Activated CD4-positive, alpha-beta T cell treated with anti-CD3 and anti-CD28 coated beads for 36 hours (primary cell): ENCODE measurements around the gene DPEP2NB. TPM values are rescaled to one million over a fixed set of nuclear protein-coding genes. Genes with fewer than 3 reads are reported as not detected.

Experiments used
- ATAC-seq: fragments of 200-7000 bp; cut with Tn5 transposase; one replicate; pipeline ENCODE4 v1.10.0; 2021; ENCODE audit warnings: mild to moderate bottlenecking, moderate library complexity
- CTCF ChIA-PET: fragments of 350-600 bp; sonication (Branson Sonifier 250); formaldehyde crosslinking; loops from one replicate; lab custom pipeline; 2021; ENCODE audit warnings: antibody characterized with exemption; lab: Charles Lee
- POLR2A ChIA-PET: fragments of 350-600 bp; sonication (Branson Sonifier 250); formaldehyde crosslinking; loops from one replicate; lab custom pipeline; 2021; ENCODE audit warnings: antibody characterized with exemption, inconsistent platforms; lab: Charles Lee
- DNase-seq: peaks from one replicate; pipeline ENCODE4 v3.0.0-alpha.2; 2020
- H3K27ac Mint-ChIP-seq: one replicate; pipeline ENCODE4 v1.8.0; 2021; ENCODE audit warnings: mixed read lengths
- H3K27me3 Mint-ChIP-seq: one replicate; pipeline ENCODE4 v1.8.0; 2021; ENCODE audit warnings: mixed read lengths
- H3K36me3 Mint-ChIP-seq: one replicate; pipeline ENCODE4 v1.8.0; 2021; ENCODE audit warnings: low read depth, mixed read lengths
- H3K4me1 Mint-ChIP-seq: one replicate; pipeline ENCODE4 v1.8.0; 2021; ENCODE audit warnings: mixed read lengths
- H3K4me3 Mint-ChIP-seq: one replicate; pipeline ENCODE4 v1.8.0; 2021; ENCODE audit warnings: mild to moderate bottlenecking, moderate library complexity, mixed read lengths
- H3K9me3 Mint-ChIP-seq: one replicate; pipeline ENCODE4 v1.8.0; 2021; ENCODE audit warnings: low read depth, mixed read lengths
- intact Hi-C, 2 experiments: fragments of 100-400 bp; cut with DNase I in 1 of 2; cut with micrococcal nuclease in 1 of 2; formaldehyde crosslinking; loops; one replicate each; pipeline versions ENCODE4 v1.14.2 to v1.15.1; 2022 to 2024; cut with DNase I, micrococcal nuclease
- total RNA-seq, 2 experiments: library from RNA; stranded (reverse); gene quantifications; one replicate each; pipeline ENCODE4 v1.2.3, GENCODE V29; 2021

Gene DPEP2NB, protein sequence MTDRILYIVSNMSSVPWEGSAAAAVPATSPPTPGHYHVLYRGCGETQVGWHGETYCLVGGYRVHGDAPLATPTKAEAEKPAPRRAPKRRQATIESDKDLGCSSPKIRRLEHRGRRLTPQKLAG
- not detected for total RNA-seq

DNA sequence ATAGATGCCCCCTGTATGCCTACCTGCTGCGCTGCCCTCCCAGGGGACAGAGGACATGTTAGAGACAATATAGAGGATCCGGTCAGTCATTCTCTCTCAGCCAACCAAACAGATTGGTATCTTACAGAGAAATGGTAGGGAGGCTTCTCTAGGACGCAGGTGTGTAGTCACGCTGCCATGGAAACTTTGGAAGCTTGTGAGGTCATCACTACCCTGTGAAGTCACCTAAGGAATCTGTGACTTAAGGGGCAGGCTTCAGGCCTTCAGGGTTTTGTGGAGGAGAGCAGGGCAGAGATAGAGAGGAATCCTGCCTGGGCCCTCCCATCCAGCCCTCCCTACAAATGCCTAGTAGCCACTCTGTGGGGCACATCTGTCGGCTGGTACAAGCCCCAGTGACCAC is at the start of gene DPEP2NB:
Gene DPEP2NB (minus strand): TSS at position 231 of the 400 bp plus-strand sequence. CDS start 141 bp downstream, at position 90.
- POLR2A ChIA-PET = interaction anchor here (1.0 kb wide), 1 partner anchor 45 kb away, joined by 4 read pairs; no protein-coding TSS in a partner anchor
- ATAC-seq = no peak
- CTCF ChIA-PET = interaction anchor here (0.6 to 1.1 kb wide), 2 partner anchors 10 to 14 kb away, joined by 3 read pairs; no protein-coding TSS in a partner anchor

DNA sequence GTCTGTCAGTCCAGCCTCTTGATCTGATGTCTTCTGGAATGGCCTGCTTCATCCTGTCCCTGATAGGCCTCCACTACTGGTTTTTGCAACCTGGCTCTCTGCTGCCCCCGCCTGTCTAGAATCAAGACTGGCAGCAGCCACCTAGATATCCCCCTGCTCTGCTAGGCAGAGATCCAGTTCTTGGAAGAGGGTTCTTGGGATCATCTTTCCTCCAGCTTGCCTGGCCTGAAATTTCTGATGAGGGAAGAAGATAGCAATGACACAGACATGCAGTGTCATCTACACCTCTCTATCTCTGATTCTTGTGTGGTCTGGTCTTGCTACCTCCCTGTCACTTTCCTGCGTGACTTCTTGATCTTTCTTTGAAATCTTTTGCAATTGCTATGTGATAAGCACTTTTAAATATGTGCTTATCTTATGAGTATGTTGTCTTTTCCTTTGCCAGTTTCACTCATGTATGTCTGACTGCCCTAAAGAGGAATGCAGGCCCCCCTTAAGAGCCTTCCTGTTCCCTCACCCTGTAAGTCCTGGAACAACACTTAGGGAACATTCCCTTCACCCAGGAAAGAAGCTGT is 49.2 kb upstream of the DPEP2NB start:
- CTCF ChIA-PET = interaction anchor here (0.6 to 2.9 kb wide), 26 partner anchors 9 to 548 kb away, joined by 3 to 15 read pairs (median 4); partner anchors contain the start of genes NFATC3 and PSMB10
- H3K27me3 Mint-ChIP-seq = no peaks in the 10 kb centered on the region
- intact Hi-C loops = loop anchor here in 1 of 2 experiments (1.0 to 2.0 kb wide), 3 partner anchors 72 to 248 kb away; no protein-coding TSS in a partner anchor
- H3K4me1 Mint-ChIP-seq = peaks cover 67% of the 10 kb centered on the region
- peaks cover 37% of the 10 kb centered on the region for H3K36me3 Mint-ChIP-seq
- peak overlapping the region; percentile 69 for H3K27ac Mint-ChIP-seq
- no peaks in the 10 kb centered on the region for H3K9me3 Mint-ChIP-seq
- POLR2A ChIA-PET = interaction anchor here (0.7 kb wide), 1 partner anchor 172 kb away, joined by 3 read pairs; no protein-coding TSS in a partner anchor
- peak; percentile 81 for ATAC-seq
- peak; percentile 85 for DNase-seq
- no peak overlapping the region for H3K4me3 Mint-ChIP-seq

More for the DNA sequence above, at the start of gene DPEP2NB:
- no peak for DNase-seq
- Mint-ChIP-seq H3K27ac (no peak within 1 kb of the TSS), H3K9me3 (no peaks in the 10 kb centered on the region), H3K4me1 (peaks cover 8% of the 10 kb centered on the region), H3K36me3 (no peaks in the 10 kb centered on the region), H3K4me3 (no peak within 1 kb of the TSS), H3K27me3 (no peaks in the 10 kb centered on the region)
- intact Hi-C loops = no loop called here

DNA sequence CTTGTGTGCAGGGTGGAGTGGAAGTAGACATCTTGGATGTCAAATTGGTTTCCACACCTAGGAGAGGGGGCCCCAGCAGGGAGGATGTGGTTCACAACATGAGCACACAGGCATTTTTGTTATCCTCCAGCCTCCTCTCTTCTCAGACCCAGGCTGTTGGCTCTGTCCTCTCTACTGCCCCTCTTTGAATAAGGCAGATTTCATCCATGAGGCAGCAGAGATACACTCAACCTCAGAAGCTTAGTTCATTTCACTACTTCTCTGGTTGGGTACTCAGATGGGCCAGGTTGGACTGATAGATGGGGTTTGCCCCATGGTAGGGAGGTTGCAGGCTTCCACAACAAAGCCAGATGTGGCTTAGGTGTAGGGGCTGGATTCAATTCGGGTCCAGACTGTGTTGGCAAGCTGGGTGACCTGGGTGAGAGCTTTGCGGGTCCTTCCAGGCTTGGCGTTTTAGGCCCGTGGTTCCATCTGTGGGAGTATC is 47.2 kb upstream of the DPEP2NB start:
- no peak overlapping the region for H3K4me3 Mint-ChIP-seq
- peaks cover 46% of the 10 kb centered on the region for H3K36me3 Mint-ChIP-seq
- peak overlapping the region; percentile 81 for H3K27ac Mint-ChIP-seq
- H3K27me3 Mint-ChIP-seq = no peaks in the 10 kb centered on the region
- ATAC-seq (peak; percentile 78), DNase-seq (peak; percentile 66)
- ChIA-PET POLR2A (no interaction called here), CTCF (interaction anchor here (0.8 to 1.7 kb wide), 7 partner anchors 8 to 247 kb away, joined by 3 to 8 read pairs (median 4); partner anchors contain the start of genes DDX28 and DUS2)
- H3K4me1 Mint-ChIP-seq = peaks cover 66% of the 10 kb centered on the region
- H3K9me3 Mint-ChIP-seq = no peaks in the 10 kb centered on the region
- intact Hi-C loops = loop anchor here in 1 of 2 experiments (2.0 kb wide), 1 partner anchor 70 kb away; no protein-coding TSS in a partner anchor

DNA sequence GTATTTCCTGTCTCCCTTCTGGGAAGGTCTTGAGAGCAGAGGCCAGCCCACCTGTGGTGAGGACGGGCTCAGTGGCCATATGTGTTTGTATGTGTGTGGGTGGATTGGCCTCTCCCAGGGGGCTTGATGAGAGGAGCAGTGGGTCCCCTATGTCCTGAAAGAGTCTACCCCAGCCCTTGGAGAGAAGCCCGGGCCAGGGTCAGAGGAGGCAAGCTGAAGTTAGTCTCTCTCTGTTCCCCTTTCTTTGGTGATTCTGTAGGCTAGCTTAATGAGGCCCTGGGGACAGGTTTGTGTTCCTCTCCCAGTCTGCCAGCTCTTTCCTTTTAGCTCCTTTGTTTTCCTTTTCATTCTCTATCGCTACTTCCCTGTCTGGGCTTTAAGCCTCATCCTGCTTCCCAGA is 45.7 kb upstream of the DPEP2NB start:
- ChIA-PET CTCF (interaction anchor here (0.6 to 1.2 kb wide), 3 partner anchors 13 to 167 kb away, joined by 3 read pairs; no protein-coding TSS in a partner anchor), POLR2A (interaction anchor here (0.5 to 1.0 kb wide), 3 partner anchors 13 to 197 kb away, joined by 3 to 4 read pairs (median 4); no protein-coding TSS in a partner anchor)
- Mint-ChIP-seq H3K9me3 (no peaks in the 10 kb centered on the region), H3K27me3 (no peaks in the 10 kb centered on the region), H3K4me1 (peaks cover 59% of the 10 kb centered on the region), H3K36me3 (peaks cover 50% of the 10 kb centered on the region), H3K4me3 (no peak overlapping the region), H3K27ac (peak overlapping the region; percentile 63)
- intact Hi-C loops = no loop called here
- no peak for ATAC-seq
- DNase-seq = no peak

DNA sequence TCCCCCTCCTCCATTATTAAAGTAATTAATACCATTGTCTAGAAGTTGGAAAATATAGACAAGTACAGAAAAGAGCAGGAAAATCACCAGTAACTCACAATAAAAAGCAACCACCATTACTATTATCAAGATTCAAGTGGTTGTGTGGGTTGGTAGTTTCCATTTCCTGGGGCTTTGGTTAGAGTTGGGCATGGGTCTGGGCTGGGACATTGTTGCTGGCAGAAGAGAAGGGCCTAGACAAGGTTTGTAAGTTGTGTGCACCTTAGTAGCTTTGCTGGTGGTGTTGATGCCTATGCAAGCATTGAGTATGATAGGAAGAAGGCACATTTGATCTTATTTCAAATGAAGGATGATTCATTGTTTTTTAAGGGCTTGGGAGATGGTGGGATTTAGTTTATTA is 44.1 kb upstream of the DPEP2NB start:
- ChIA-PET POLR2A (no interaction called here), CTCF (interaction anchor here (0.7 to 1.2 kb wide), 2 partner anchors 10 to 98 kb away, joined by 3 to 5 read pairs; no protein-coding TSS in a partner anchor)
- intact Hi-C loops = no loop called here
- no peaks in the 10 kb centered on the region for H3K9me3 Mint-ChIP-seq
- peak overlapping the region; percentile 65 for H3K27ac Mint-ChIP-seq
- no peaks in the 10 kb centered on the region for H3K27me3 Mint-ChIP-seq
- no peak overlapping the region for H3K4me3 Mint-ChIP-seq
- H3K36me3 Mint-ChIP-seq = peaks cover 60% of the 10 kb centered on the region
- no peak for ATAC-seq
- H3K4me1 Mint-ChIP-seq = peaks cover 46% of the 10 kb centered on the region
- DNase-seq = no peak

DNA sequence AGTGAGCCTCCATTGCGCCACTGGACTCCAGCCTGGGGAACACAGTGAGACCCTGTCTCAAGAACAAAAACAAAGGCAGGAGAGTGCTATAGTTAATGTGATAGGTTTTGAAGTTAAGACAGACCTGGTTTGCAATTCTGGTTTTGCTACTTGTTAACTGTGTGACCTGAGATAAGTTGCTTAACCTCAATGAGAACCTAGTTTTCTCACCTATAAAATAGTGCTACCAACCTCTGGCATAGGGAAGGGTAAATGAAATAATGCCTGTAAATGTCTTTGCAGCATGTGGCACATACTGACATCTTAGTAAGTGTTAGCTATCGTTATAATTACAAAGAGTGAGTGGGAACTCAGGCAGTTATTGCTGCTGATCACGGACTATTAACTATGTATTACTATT is 39.7 kb upstream of the DPEP2NB start:
- ATAC-seq = no peak

DNA sequence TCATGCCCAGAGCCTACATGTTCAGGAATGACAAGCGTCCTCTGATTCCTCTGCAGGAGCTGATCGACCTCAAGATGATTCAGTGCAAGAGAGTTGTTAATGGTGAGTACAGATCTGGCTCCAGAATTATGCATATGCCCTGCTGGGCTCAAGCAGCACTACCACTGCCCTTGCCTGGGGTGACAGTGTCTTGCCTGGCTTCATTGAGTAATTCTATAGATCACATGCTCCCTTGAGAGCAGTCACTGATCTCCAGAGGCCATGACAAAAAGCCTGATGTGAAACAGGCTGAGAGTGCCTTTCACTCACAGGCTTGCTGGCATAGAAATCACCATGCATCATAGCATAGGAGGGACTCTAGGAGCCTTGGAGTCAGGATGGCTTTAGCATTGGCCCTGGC is 33.7 kb upstream of the DPEP2NB start:
- no peak overlapping the region for H3K27ac Mint-ChIP-seq
- peaks cover 43% of the 10 kb centered on the region for H3K36me3 Mint-ChIP-seq
- ChIA-PET POLR2A (no interaction called here), CTCF (no interaction called here)
- no peaks in the 10 kb centered on the region for H3K9me3 Mint-ChIP-seq
- peaks cover 2% of the 10 kb centered on the region for H3K4me1 Mint-ChIP-seq
- no peaks in the 10 kb centered on the region for H3K27me3 Mint-ChIP-seq
- intact Hi-C loops = loop anchor here in 1 of 2 experiments (10.0 kb wide), 1 partner anchor 375 kb away; no protein-coding TSS in a partner anchor
- ATAC-seq = peak; percentile 19
- DNase-seq = no peak
- no peak overlapping the region for H3K4me3 Mint-ChIP-seq

More for the DNA sequence above, 39.7 kb upstream of the DPEP2NB start:
- no peaks in the 10 kb centered on the region for H3K9me3 Mint-ChIP-seq
- no peak overlapping the region for H3K4me3 Mint-ChIP-seq
- no peak overlapping the region for H3K27ac Mint-ChIP-seq
- POLR2A ChIA-PET = no interaction called here
- intact Hi-C loops = no loop called here
- no peaks in the 10 kb centered on the region for H3K27me3 Mint-ChIP-seq
- CTCF ChIA-PET = no interaction called here
- H3K36me3 Mint-ChIP-seq = peaks cover 58% of the 10 kb centered on the region
- no peak for DNase-seq
- H3K4me1 Mint-ChIP-seq = peaks cover 14% of the 10 kb centered on the region

DNA sequence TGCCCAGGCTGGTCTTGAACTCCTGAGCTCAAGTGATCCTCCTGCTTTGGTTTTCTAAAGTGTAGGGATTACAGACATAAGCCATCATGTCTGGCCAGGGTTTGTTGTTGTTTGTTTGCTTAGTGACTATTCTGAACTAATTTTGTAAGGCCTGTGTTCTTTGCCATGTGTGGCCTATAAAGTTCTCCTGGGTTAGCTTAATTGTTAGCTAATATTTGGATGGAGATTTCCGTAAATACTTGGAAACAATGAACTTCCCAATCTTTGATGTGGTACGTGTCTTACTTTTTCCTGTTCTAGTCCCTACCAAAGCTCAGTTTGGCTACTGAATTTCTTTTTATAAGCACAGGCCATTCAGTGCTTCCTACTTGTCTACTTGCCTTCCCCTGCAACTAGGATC is 32.3 kb upstream of the DPEP2NB start:
- Mint-ChIP-seq H3K27ac (no peak overlapping the region), H3K9me3 (no peaks in the 10 kb centered on the region), H3K4me3 (no peak overlapping the region), H3K4me1 (peaks cover 2% of the 10 kb centered on the region), H3K36me3 (peaks cover 37% of the 10 kb centered on the region), H3K27me3 (no peaks in the 10 kb centered on the region)
- ChIA-PET POLR2A (interaction anchor here (0.7 kb wide), 1 partner anchor 96 kb away, joined by 3 read pairs; no protein-coding TSS in a partner anchor), CTCF (interaction anchor here (0.6 to 1.8 kb wide), 5 partner anchors 13 to 238 kb away, joined by 3 to 6 read pairs (median 3); no protein-coding TSS in a partner anchor)
- no peak for DNase-seq
- no peak for ATAC-seq
- intact Hi-C loops = loop anchor here in 1 of 2 experiments (10.0 kb wide), 1 partner anchor 373 kb away; no protein-coding TSS in a partner anchor

DNA sequence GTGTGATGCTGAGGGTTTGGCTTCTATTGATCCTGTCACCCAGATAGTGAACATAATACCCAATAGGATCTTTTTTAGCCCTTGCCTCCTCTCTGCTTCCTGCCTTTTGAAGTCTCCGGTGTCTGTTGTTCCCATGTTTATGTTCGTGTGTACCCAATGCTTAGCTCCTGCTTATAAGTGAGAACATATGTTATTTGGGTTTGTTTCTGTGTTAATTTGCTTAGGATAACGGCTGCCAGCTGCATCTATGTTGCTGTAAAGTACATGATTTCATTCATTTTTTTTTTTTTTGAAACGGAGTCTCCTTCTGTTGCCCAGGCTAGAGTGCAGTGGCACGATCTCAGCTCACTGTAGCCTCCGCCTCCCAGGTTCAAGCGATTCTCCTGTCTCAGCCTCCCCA is 30.4 kb upstream of the DPEP2NB start:
- no peaks in the 10 kb centered on the region for H3K9me3 Mint-ChIP-seq
- ChIA-PET POLR2A (no interaction called here), CTCF (interaction anchor here (0.9 to 1.0 kb wide), 2 partner anchors 17 to 52 kb away, joined by 3 read pairs; no protein-coding TSS in a partner anchor)
- no peak overlapping the region for H3K4me3 Mint-ChIP-seq
- H3K36me3 Mint-ChIP-seq = peaks cover 30% of the 10 kb centered on the region
- H3K4me1 Mint-ChIP-seq = peaks cover 2% of the 10 kb centered on the region
- no peak for ATAC-seq
- DNase-seq = no peak
- H3K27me3 Mint-ChIP-seq = no peaks in the 10 kb centered on the region
- intact Hi-C loops = loop anchor here in 1 of 2 experiments (10.0 kb wide), 1 partner anchor 371 kb away; no protein-coding TSS in a partner anchor
- H3K27ac Mint-ChIP-seq = no peak overlapping the region

DNA sequence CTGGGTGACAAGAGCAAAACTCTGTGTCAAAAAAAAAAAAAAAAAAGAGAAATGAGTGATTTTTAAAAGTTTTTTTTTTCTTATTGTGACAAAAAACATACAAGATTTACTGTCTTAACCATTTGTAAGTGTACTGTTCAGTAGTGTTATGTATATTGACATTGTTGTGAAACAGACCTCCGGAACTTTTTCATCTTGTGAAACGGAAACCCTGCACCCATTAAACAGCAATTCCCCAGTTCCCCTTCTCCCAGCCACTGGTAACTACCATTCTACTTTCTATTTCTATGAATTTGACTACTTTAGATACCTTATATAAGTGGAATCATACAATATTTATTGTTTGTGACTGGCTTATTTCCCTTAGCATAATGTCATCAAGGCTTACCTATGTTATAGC is 26.1 kb upstream of the DPEP2NB start:
- peaks cover 9% of the 10 kb centered on the region for H3K4me1 Mint-ChIP-seq
- intact Hi-C loops = loop anchor here (1.0 to 10.0 kb wide), 5 partner anchors 73 to 367 kb away; partner anchors contain the start of genes PSMB10 (in 1 of the 2) and SLC12A4 (in 1 of the 2)
- no peak overlapping the region for H3K4me3 Mint-ChIP-seq
- DNase-seq = no peak
- peaks cover 27% of the 10 kb centered on the region for H3K36me3 Mint-ChIP-seq
- H3K27ac Mint-ChIP-seq = no peak overlapping the region
- no peaks in the 10 kb centered on the region for H3K9me3 Mint-ChIP-seq
- H3K27me3 Mint-ChIP-seq = no peaks in the 10 kb centered on the region
- ATAC-seq = no peak
- ChIA-PET CTCF (interaction anchor here (0.9 to 1.9 kb wide), 12 partner anchors 20 to 227 kb away, joined by 3 to 7 read pairs (median 4); partner anchors contain the start of gene NRN1L), POLR2A (no interaction called here)
